Endodermal cell (in vitro differentiated cells): ENCODE results near the gene SERPIND1. TPM values are rescaled to one million over a fixed set of nuclear protein-coding genes. Genes with fewer than 3 reads are reported as not detected.
"Not testable (repeated sequence)": the region's sequence is repeated elsewhere in the genome, so short reads cannot be mapped to it uniquely, and the experiment has no call there.

Source experiments
- DNase-seq: peaks from one replicate; pipeline ENCODE4 v3.0.0-alpha.2; 2017
- H3K27ac ChIP-seq: 2 replicates; pipeline ENCODE4 v1.5.1; 2013; ENCODE audit warnings: mild to moderate bottlenecking, low read depth, low read length, moderate library complexity
- H3K27me3 ChIP-seq: 2 replicates; pipeline ENCODE4 v1.6.1; 2013; ENCODE audit warnings: mild to moderate bottlenecking, low read length, moderate library complexity; ENCODE audit not compliant: insufficient read depth, control insufficient read depth, poor library complexity, severe bottlenecking
- H3K36me3 ChIP-seq: 2 replicates; pipeline ENCODE4 v1.7.0; 2013; ENCODE audit warnings: mild to moderate bottlenecking, low read length, moderate library complexity; ENCODE audit not compliant: control insufficient read depth, insufficient read depth
- H3K4me1 ChIP-seq: one replicate; pipeline ENCODE4 v1.7.0; 2013; ENCODE audit warnings: low read length; ENCODE audit not compliant: control insufficient read depth, insufficient read depth
- H3K4me3 ChIP-seq: 2 replicates; pipeline ENCODE4 v1.5.1; 2013; ENCODE audit warnings: mild to moderate bottlenecking, low read length, moderate library complexity
- H3K9ac ChIP-seq: 2 replicates; pipeline ENCODE4 v1.6.1; 2013; ENCODE audit warnings: mild to moderate bottlenecking, low read length, moderate library complexity; ENCODE audit not compliant: poor library complexity, severe bottlenecking; ENCODE audit errors: extremely low read depth
- H3K9me3 ChIP-seq: 2 replicates; pipeline ENCODE4 v1.6.1; 2013; ENCODE audit warnings: mild to moderate bottlenecking, low read length, moderate library complexity; ENCODE audit not compliant: control insufficient read depth
- H3K27ac Mint-ChIP-seq: 2 replicates; pipeline ENCODE4 v1.8.0; 2020; ENCODE audit warnings: mixed read lengths
- H3K27me3 Mint-ChIP-seq: 2 replicates; pipeline ENCODE4 v1.8.0; 2021; ENCODE audit warnings: mild to moderate bottlenecking, mixed read lengths; ENCODE audit not compliant: insufficient read depth
- H3K36me3 Mint-ChIP-seq: 2 replicates; pipeline ENCODE4 v1.8.0; 2020; ENCODE audit warnings: low read depth, mixed read lengths
- H3K4me1 Mint-ChIP-seq: 2 replicates; pipeline ENCODE4 v1.8.0; 2020; ENCODE audit warnings: mixed read lengths
- H3K4me3 Mint-ChIP-seq: 2 replicates; pipeline ENCODE4 v1.8.0; 2020; ENCODE audit warnings: mild to moderate bottlenecking, moderate library complexity, mixed read lengths
- H3K9me3 Mint-ChIP-seq: 2 replicates; pipeline ENCODE4 v1.8.0; 2020; ENCODE audit warnings: mild to moderate bottlenecking, mixed read lengths
- CTCF ChIP-seq: fragments of 200-600 bp; sonication (generic); conservative IDR thresholded peaks from 2 replicates; pipeline ENCODE4 v1.5.0; 2021; ENCODE audit warnings: antibody characterized with exemption, mild to moderate bottlenecking
- WGBS, 2 experiments: methylation state at CpG; one replicate each; pipeline versions ENCODE4 v1.1.5 to v1.1.7; 2013; ENCODE audit warnings: missing lambda C conversion rate in 2 of 2, mixed read lengths in 1 of 2; ENCODE audit not compliant: insufficient coverage in 1 of 2, insufficient read length in 1 of 2; 5-methylcytosine and 5-hydroxymethylcytosine counted together
- total RNA-seq, 2 donors: library from RNA; stranded (reverse); fragmentation: NEBNext Ultra II Directional in 1 of 2; extraction: Animal tissue kit (Norgen Biotek cat#: 25700) in 1 of 2; gene quantifications; 2 replicates in 1 of 2; 3 replicates in 1 of 2; pipeline ENCODE4 v1.2.1, GENCODE V29; 2021

Gene SERPIND1
- total RNA-seq, 2 donors from 2014 or later: not detected

- H3K4me1 ChIP-seq: no peaks in the 10 kb centered on the region
- Mint-ChIP-seq H3K9me3 (no peaks in the 10 kb centered on the region), H3K27ac (no peak overlapping the region), H3K27me3 (no peaks in the 10 kb centered on the region), H3K36me3 (peaks cover 20% of the 10 kb centered on the region), H3K4me1 (no peaks in the 10 kb centered on the region), H3K4me3 (no peak overlapping the region)
- H3K9ac ChIP-seq: no peak overlapping the region
- TF ChIP-seq CTCF: no peak
- no peak overlapping the region for H3K4me3 ChIP-seq
- WGBS, 2 experiments: 90 to 97% methylated on average over 6 to 9 of the region's 9 CpGs
- no peaks in the 10 kb centered on the region for H3K27me3 ChIP-seq
- DNase-seq: no peak
- H3K9me3 ChIP-seq: no peaks in the 10 kb centered on the region
- peaks cover 28% of the 10 kb centered on the region for H3K36me3 ChIP-seq
- H3K27ac ChIP-seq: no peak overlapping the region
These were observed 45.6 kb downstream of the SERPIND1 start for GRCh38 chr22:20819471-20819870.

DNA sequence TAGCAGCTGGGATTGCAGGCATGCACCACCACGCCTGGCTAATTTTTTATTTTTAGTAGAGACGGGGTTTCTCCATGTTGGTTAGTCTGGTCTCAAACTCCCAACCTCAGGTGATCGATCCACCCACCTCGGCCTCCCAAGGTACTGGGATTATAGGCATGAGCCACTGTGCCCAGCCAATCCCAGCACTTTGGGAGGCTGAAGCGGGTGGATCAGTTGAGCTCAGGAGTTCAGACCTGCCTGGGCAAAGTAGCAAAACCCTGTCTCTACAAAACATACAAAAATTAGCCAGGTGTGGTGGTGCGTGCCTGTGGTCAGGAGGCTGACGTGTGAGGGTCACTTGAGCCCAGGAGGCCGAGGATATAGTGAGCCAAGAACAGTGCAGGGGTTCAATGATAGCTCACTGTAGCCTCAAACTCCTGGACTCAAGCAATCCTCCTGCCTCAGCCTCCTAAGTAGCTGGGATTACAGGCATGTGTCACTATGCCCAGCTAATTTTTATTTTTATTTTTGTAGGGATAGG lies 47.9 kb downstream of the SERPIND1 start:
- not testable (repeated sequence) for H3K27ac Mint-ChIP-seq, H3K4me1 ChIP-seq, H3K27me3 ChIP-seq, H3K4me3 ChIP-seq, DNase-seq, H3K27ac ChIP-seq, H3K4me1 Mint-ChIP-seq, H3K9ac ChIP-seq, H3K27me3 Mint-ChIP-seq, H3K9me3 Mint-ChIP-seq, H3K4me3 Mint-ChIP-seq, H3K9me3 ChIP-seq
- H3K36me3 ChIP-seq: peaks cover 26% of the 10 kb centered on the region
- 95 to 98% methylated on average over 6 to 8 of the region's 8 CpGs for WGBS, 2 experiments
- H3K36me3 Mint-ChIP-seq: peaks cover 24% of the 10 kb centered on the region

DNA sequence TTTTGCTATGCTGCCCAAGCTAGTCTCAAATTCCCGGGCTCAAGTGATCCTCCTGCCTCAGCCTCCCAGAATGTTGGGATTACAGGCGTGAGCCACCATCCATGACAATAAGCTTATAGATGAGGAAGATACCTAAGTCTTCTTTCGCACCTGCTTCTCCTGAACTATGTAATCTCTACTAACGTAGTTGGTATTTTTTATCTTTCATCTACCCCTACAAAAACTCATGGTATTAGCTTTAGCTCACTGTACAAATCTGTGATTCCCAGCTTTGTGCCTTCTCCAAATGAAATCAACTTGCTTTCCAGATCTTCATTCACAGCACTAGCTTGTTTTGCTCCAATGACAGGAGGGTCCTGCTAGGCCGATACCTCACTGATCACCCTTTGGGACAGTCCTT lies 48.3 kb downstream of the SERPIND1 start:
- Histone ChIP-seq H3K27ac (no peak overlapping the region), H3K9me3 (no peaks in the 10 kb centered on the region), H3K36me3 (peaks cover 26% of the 10 kb centered on the region), H3K27me3 (no peaks in the 10 kb centered on the region), H3K4me1 (no peaks in the 10 kb centered on the region), H3K4me3 (no peak overlapping the region), H3K9ac (no peak overlapping the region)
- WGBS, 2 experiments: 97 to 98% methylated on average over 5 of the region's 5 CpGs
- no peaks in the 10 kb centered on the region for H3K27me3 Mint-ChIP-seq
- no peak for DNase-seq
- no peak for TF ChIP-seq CTCF
- peaks cover 24% of the 10 kb centered on the region for H3K36me3 Mint-ChIP-seq
- H3K9me3 Mint-ChIP-seq: no peaks in the 10 kb centered on the region
- no peak overlapping the region for H3K27ac Mint-ChIP-seq
- no peaks in the 10 kb centered on the region for H3K4me1 Mint-ChIP-seq
- H3K4me3 Mint-ChIP-seq: no peak overlapping the region

GRCh38 chr22:20823264-20823663 lies 49.4 kb downstream of the SERPIND1 start:
- H3K27ac ChIP-seq: no peak overlapping the region
- no peak for TF ChIP-seq CTCF
- H3K27me3 ChIP-seq: no peaks in the 10 kb centered on the region
- H3K4me3 ChIP-seq: no peak overlapping the region
- Mint-ChIP-seq H3K4me1 (no peaks in the 10 kb centered on the region), H3K9me3 (no peaks in the 10 kb centered on the region), H3K4me3 (no peak overlapping the region), H3K36me3 (peaks cover 26% of the 10 kb centered on the region), H3K27me3 (no peaks in the 10 kb centered on the region), H3K27ac (no peak overlapping the region)
- H3K36me3 ChIP-seq: peaks cover 25% of the 10 kb centered on the region
- DNase-seq: no peak
- no peaks in the 10 kb centered on the region for H3K9me3 ChIP-seq
- WGBS, 2 experiments: 100% methylated on average over 1 of the region's 1 CpG; no CpG with 5 or more reads in 1 of the 2 experiments
- no peaks in the 10 kb centered on the region for H3K4me1 ChIP-seq
- no peak overlapping the region for H3K9ac ChIP-seq

DNA sequence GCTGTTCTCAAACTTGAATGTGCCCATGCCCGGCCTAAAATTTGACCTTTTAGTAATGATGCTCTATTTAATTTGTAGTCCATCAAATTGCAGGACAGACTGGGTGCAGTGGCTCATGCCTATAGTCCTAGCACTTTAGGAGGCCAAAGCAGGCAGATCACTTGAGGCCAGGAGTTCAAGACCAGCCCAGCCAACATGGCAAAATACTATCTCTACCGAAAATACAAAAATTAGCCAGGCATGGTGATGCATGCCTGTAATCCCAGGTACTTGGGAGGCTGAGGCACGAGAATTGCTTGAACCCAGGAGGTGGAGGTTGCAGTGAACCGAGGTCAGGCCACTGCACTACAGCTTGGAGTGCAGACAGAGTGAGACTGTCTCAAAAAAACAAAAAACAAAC lies 51.3 kb downstream of the SERPIND1 start:
- not testable (repeated sequence) for H3K27ac ChIP-seq
- 92 to 97% methylated on average over 4 of the region's 4 CpGs for WGBS, 2 experiments

More for the DNA sequence above, 51.3 kb downstream of the SERPIND1 start:
- DNase-seq, H3K4me1 Mint-ChIP-seq, H3K9ac ChIP-seq, H3K4me3 ChIP-seq, H3K9me3 ChIP-seq, H3K4me1 ChIP-seq, H3K27ac Mint-ChIP-seq, H3K27me3 ChIP-seq, H3K4me3 Mint-ChIP-seq, H3K27me3 Mint-ChIP-seq, H3K9me3 Mint-ChIP-seq: not testable (repeated sequence)
- peaks cover 34% of the 10 kb centered on the region for H3K36me3 Mint-ChIP-seq
- H3K36me3 ChIP-seq: peaks cover 16% of the 10 kb centered on the region
